Spleen (tissue), 11 donors: ENCODE data around the gene RBBP8NL. TPM values are rescaled to one million over a fixed set of nuclear protein-coding genes. Genes with fewer than 3 reads are reported as not detected.

Source experiments
- DNase-seq: peaks from one replicate; pipeline ENCODE4 v3.0.0-alpha.2; 2020
- H3K27ac ChIP-seq, 8 donors: fragments of 200-600 bp; sonication (generic) in 7 of 8; 1 replicate in 4 of 8; 2 replicates in 4 of 8; pipeline versions ENCODE4 v1.5.0 to v1.8.0; 2016 to 2021; ENCODE audit warnings: inconsistent platforms in 4 of 8, mild to moderate bottlenecking in 4 of 8, moderate library complexity in 1 of 8
- H3K27me3 ChIP-seq, 7 donors: fragments of 200-600 bp; sonication (generic) in 6 of 7; replicated peaks in 1 of 7; 1 replicate in 4 of 7; 2 replicates in 3 of 7; pipeline versions ENCODE4 v1.5.0 to v1.8.0; 2016 to 2021; ENCODE audit warnings: inconsistent platforms in 3 of 7, mild to moderate bottlenecking in 1 of 7
- H3K36me3 ChIP-seq, 6 donors: fragments of 200-600 bp; sonication (generic) in 5 of 6; 1 replicate in 4 of 6; 2 replicates in 2 of 6; pipeline versions ENCODE4 v1.5.0 to v1.8.0; 2016 to 2021; ENCODE audit warnings: inconsistent platforms in 2 of 6
- H3K4me1 ChIP-seq, 6 donors: fragments of 200-600 bp; sonication (generic) in 5 of 6; 1 replicate in 3 of 6; 2 replicates in 3 of 6; pipeline versions ENCODE4 v1.5.0 to v1.8.0; 2016 to 2021; ENCODE audit warnings: inconsistent platforms in 3 of 6
- H3K4me3 ChIP-seq, 8 donors: fragments of 200-600 bp; sonication (generic) in 7 of 8; 1 replicate in 4 of 8; 2 replicates in 4 of 8; pipeline versions ENCODE4 v1.5.0 to v1.8.0; 2016 to 2021; ENCODE audit warnings: inconsistent platforms in 4 of 8, mild to moderate bottlenecking in 4 of 8, moderate library complexity in 2 of 8
- H3K9me3 ChIP-seq, 8 donors: fragments of 200-600 bp; sonication (generic) in 7 of 8; 1 replicate in 4 of 8; 2 replicates in 4 of 8; pipeline versions ENCODE4 v1.5.0 to v1.8.0; 2016 to 2021; ENCODE audit warnings: inconsistent platforms in 4 of 8
- POLR2A ChIP-seq, 3 donors: fragments of 450-650 bp; IDR thresholded peaks; one replicate each; pipeline ENCODE4 v1.5.1; 2017; ENCODE audit warnings: antibody characterized with exemption in 3 of 3, mild to moderate bottlenecking in 1 of 3
- POLR2AphosphoS5 ChIP-seq, 3 donors: sonication (generic); formaldehyde crosslinking; IDR thresholded peaks; one replicate each; pipeline ENCODE4 v1.5.1; 2017; ENCODE audit warnings: antibody characterized with exemption in 3 of 3
- WGBS, 5 donors: extraction: QIAGEN DNeasy Blood & Tissue Kit in 3 of 5; methylation state at CpG; one replicate each; pipeline versions ENCODE4 v1.1.5 to v1.1.7; 2013 to 2018; 5-methylcytosine and 5-hydroxymethylcytosine counted together
- intact Hi-C: fragments of 100-400 bp; cut with DNase I; formaldehyde crosslinking; loops from one replicate; pipeline ENCODE4 v1.15.0; 2023; ENCODE audit warnings: low total_unique reads
- polyA plus RNA-seq, 3 donors: library from polyadenylated mRNA; stranded (reverse); fragments of 200-250 nt; gene quantifications; one replicate each; pipeline ENCODE4 v1.2.1, GENCODE V29; 2013
- total RNA-seq, 7 donors: library from RNA; depleted of rRNA in 3 of 7; stranded (reverse); fragments of >200 nt in 3 of 7; fragmentation: NEBNext Ultra II Directional in 4 of 7; extraction: Animal tissue kit (Norgen Biotek cat#: 25700) in 4 of 7; gene quantifications; one replicate each; pipeline versions ENCODE4 v1.1.0 to v1.2.1, GENCODE V29; 2016 to 2021
- TF ChIP-seq, protein P1 (sequence below), 11 experiments: fragments of 200-600 bp in 7 of 11; fragments of 450-650 bp in 4 of 11; sonication (generic) in 4 of 11; IDR thresholded peaks in 8 of 11; conservative IDR thresholded peaks in 3 of 11; 1 replicate in 7 of 11; 2 replicates in 4 of 11; pipeline versions ENCODE4 v1.4.0 to v1.8.0; 2016 to 2021; ENCODE audit warnings: antibody characterized with exemption in 11 of 11, inconsistent platforms in 4 of 11, mild to moderate bottlenecking in 1 of 11
- donor health status: healthy with polysubstance abuse.
- donor health status: DM: no; HTN: no; CAD: no; lungs with moderate emphysema.
- donor health status: DM: no; HTN: no; CAD: no.
- donor health status: Bipolar disorder and iron deficiency.
- donor health status: healthy.
- donor health status: DM: no; HTN: no; CAD: no.
- donor health status: DM: yes; HTN: yes; CAD: no.

RBBP8NL gene
- total and polyA plus RNA-seq, 10 donors: 0.03 TPM; not detected in 9

DNA sequence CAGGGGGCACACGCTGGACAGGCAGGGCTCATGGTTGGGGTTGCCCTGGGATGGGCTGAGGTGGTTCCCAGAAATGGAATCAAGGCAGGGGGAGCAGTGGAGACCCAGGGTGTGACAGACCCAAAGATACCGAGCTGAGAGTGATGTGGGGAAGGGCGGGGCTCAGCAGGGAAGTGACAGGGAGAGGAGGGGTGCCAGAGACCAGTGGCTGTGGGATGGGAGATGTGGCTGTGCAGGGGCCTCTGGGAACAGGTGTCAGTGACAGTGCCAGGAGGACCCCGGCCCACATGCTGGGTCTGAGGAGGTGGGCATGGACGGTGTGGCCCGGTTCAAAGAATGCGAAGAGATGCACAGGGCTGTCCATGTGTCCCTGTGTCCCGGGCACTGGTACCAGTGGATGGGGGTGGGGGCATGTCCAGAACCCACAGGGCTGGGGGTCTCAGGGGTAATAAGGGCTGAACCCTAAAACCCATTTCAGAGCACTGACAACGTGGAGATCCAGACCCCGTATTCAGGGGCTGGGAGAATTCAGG lies 21.3 kb downstream of the RBBP8NL start:
- Histone ChIP-seq H3K4me3 (peak overlapping the region in 7 of 8 donors; percentile 34 to 82 (median 55)), H3K27me3 (no peaks in the 10 kb centered on the region), H3K4me1 (peaks cover 24 to 71% (median 48%) of the 10 kb centered on the region in 6 donors), H3K9me3 (no peaks in the 10 kb centered on the region), H3K27ac (peak overlapping the region in 2 of 8 donors; percentile 69 to 80), H3K36me3 (peaks cover 0 to 25% (median 0%) of the 10 kb centered on the region in 6 donors)
- TF ChIP-seq POLR2A (IDR thresholded peaks at IDR 0.05): no peak
- TF ChIP-seq POLR2AphosphoS5 (IDR thresholded peaks at IDR 0.05): no peak
- TF ChIP-seq, protein P1, sequence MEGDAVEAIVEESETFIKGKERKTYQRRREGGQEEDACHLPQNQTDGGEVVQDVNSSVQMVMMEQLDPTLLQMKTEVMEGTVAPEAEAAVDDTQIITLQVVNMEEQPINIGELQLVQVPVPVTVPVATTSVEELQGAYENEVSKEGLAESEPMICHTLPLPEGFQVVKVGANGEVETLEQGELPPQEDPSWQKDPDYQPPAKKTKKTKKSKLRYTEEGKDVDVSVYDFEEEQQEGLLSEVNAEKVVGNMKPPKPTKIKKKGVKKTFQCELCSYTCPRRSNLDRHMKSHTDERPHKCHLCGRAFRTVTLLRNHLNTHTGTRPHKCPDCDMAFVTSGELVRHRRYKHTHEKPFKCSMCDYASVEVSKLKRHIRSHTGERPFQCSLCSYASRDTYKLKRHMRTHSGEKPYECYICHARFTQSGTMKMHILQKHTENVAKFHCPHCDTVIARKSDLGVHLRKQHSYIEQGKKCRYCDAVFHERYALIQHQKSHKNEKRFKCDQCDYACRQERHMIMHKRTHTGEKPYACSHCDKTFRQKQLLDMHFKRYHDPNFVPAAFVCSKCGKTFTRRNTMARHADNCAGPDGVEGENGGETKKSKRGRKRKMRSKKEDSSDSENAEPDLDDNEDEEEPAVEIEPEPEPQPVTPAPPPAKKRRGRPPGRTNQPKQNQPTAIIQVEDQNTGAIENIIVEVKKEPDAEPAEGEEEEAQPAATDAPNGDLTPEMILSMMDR (IDR thresholded peaks at IDR 0.05 in 8 of 11, conservative IDR thresholded peaks at IDR 0.05 in 3 of 11): no peak
- WGBS, 5 donors: 64 to 70% (median 65%) methylated on average over 10 of the region's 10 CpGs
- DNase-seq: no peak
- intact Hi-C loops: no loop called here

DNA sequence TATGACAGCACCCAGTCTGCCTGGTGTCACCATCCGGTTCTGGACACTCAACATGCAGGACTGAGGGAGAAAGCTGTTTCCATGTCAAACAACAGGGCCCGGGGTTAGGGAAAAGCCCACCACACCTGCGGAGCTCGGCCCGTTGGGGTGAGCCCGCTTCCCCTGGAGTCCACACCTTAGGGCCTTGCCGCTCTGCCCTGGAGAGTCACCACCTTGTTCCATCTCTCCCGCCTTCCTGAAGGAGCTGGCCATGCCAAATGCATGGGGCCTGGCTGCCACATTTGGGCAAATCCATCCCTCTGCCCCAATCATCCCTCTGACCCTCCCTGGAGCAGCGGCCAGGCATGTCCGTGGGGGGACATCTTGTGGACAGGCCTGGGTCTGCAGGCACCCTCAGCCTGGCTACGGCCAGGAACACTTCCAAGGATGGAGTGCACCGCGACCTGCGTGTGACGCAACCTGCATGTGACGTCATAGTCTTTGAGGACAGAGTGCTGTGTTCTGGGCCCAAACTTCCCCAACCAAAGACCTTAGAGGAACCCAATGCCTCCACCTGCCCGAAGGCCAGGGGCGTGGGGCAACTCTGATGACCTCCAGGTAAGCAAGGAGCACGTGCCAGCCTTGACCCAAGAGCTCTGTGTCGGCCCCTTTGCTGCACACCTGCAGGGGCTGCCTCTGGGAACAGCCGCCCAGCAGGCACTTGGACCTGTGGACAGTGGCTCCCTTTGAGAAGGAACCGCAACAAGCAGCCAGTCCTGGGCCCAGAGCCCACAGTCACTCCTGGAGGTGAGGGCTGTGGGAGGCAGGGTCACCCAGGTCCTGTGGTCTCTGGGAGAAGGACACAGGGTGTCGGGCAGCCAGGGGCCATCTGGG lies 22.0 kb downstream of the RBBP8NL start:
- DNase-seq: no peak
- Histone ChIP-seq H3K27ac (peak overlapping the region in 1 of 8 donors; percentile 69), H3K4me3 (peak overlapping the region in 3 of 8 donors; percentile 55 to 82 (median 63)), H3K27me3 (no peaks in the 10 kb centered on the region), H3K4me1 (peaks cover 24 to 64% (median 43%) of the 10 kb centered on the region in 6 donors), H3K9me3 (no peaks in the 10 kb centered on the region), H3K36me3 (peaks cover 0 to 32% (median 0%) of the 10 kb centered on the region in 6 donors)
- 74 to 84% (median 81%) methylated on average over 7 to 23 of the region's 23 CpGs for WGBS, 5 donors
- intact Hi-C loops: no loop called here
- TF ChIP-seq POLR2A (IDR thresholded peaks at IDR 0.05): no peak
- TF ChIP-seq, protein P1 (IDR thresholded peaks at IDR 0.05 in 8 of 11, conservative IDR thresholded peaks at IDR 0.05 in 3 of 11): peak in 9 of 11 experiments; percentile 4 to 51 (median 28)
- peak in 1 of 3 donors; percentile 29 for TF ChIP-seq POLR2AphosphoS5 (IDR thresholded peaks at IDR 0.05)

DNA sequence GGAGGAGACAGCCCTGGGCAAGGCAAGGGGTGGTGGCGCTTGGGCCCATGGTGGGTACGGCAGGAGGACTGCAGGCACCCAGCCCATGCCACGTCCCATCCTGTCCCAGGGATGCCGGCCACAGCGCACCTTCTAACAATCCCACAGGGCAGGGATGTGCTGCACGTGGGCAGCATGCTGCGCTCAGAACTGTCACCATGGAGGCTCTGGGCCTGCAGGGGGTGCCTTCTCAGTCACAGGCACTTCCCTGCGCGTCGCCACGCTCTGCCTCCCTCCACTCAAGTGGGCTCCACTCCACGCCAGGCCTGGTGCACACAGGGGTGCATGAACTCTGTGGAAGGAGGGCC lies 22.6 kb downstream of the RBBP8NL start:
- Histone ChIP-seq H3K4me3 (no peak overlapping the region), H3K27ac (no peak overlapping the region), H3K9me3 (no peaks in the 10 kb centered on the region), H3K27me3 (no peaks in the 10 kb centered on the region), H3K4me1 (peaks cover 19 to 58% (median 37%) of the 10 kb centered on the region in 6 donors), H3K36me3 (peaks cover 0 to 36% (median 0%) of the 10 kb centered on the region in 6 donors)
- intact Hi-C loops: no loop called here
- no peak for DNase-seq
- WGBS, 5 donors: 92 to 98% (median 93%) methylated on average over 8 to 12 of the region's 12 CpGs
- TF ChIP-seq, protein P1 (IDR thresholded peaks at IDR 0.05 in 8 of 11, conservative IDR thresholded peaks at IDR 0.05 in 3 of 11): no peak
- TF ChIP-seq POLR2AphosphoS5 (IDR thresholded peaks at IDR 0.05) (no peak), POLR2A (IDR thresholded peaks at IDR 0.05) (no peak)

DNA sequence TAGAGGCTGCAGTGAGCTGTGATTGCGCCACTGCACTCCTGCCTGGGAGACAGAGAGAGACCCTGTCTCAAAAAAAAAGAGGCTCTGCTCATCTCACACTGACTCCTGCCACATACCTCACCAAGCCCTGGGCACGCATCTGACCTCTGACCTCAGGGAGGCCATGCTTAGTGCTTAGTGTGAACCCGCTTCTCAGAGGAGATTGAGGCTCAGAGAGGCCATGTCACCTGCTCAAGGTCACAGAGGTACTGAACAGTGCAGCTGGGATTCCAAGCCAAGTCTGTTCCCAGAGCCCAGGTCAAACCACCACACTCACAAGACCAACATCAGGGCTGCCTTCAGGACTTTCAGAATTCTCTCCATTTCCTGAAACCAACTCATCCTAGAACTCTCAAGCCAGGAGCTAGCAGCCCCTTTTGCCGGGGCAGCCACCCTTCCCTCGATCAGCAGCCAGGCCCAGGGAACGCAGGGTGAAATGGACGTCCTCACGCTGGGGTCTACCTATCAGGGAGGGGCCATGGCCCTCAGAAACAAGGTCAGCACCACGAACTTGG lies 23.1 kb downstream of the RBBP8NL start:
- intact Hi-C loops: no loop called here
- no peak overlapping the region for H3K27ac ChIP-seq
- peaks cover 17 to 53% (median 33%) of the 10 kb centered on the region in 6 donors for H3K4me1 ChIP-seq
- H3K36me3 ChIP-seq: peaks cover 0 to 36% (median 0%) of the 10 kb centered on the region in 6 donors
- TF ChIP-seq POLR2AphosphoS5 (IDR thresholded peaks at IDR 0.05) (no peak), POLR2A (IDR thresholded peaks at IDR 0.05) (no peak)
- TF ChIP-seq, protein P1 (IDR thresholded peaks at IDR 0.05 in 8 of 11, conservative IDR thresholded peaks at IDR 0.05 in 3 of 11): no peak
- 90 to 93% (median 91%) methylated on average over 8 to 9 of the region's 9 CpGs for WGBS, 5 donors
- H3K4me3 ChIP-seq: no peak overlapping the region
- no peaks in the 10 kb centered on the region for H3K27me3 ChIP-seq
- no peak for DNase-seq
- H3K9me3 ChIP-seq: no peaks in the 10 kb centered on the region
